Stomach (tissue), 9 donors: ENCODE data around the gene BORCS8. TPM values are rescaled to one million over a fixed set of nuclear protein-coding genes. Genes with fewer than 3 reads are reported as not detected.
A peak's percentile ranks its signal among the peaks of the same experiment; 100 is the strongest.

Experiments
- DNase-seq, 2 donors: peaks; one replicate each; pipeline versions ENCODE4 v3.0.0 to v3.0.0-alpha.2; 2013 to 2019
- H3K27ac ChIP-seq, 5 donors: fragments of 200-600 bp in 4 of 5; sonication (generic) in 4 of 5; one replicate each; pipeline ENCODE4 v1.5.1; 2013 to 2019; ENCODE audit warnings: mild to moderate bottlenecking in 1 of 5, moderate library complexity in 1 of 5
- H3K27me3 ChIP-seq, 3 donors: fragments of 200-600 bp; sonication (generic); one replicate each; pipeline ENCODE4 v1.5.1; 2017 to 2019; ENCODE audit warnings: mixed run types in 1 of 3
- H3K36me3 ChIP-seq, 4 donors: fragments of 200-600 bp; sonication (generic); 1 replicate in 3 of 4; 2 replicates in 1 of 4; pipeline ENCODE4 v1.5.1; 2016 to 2019
- H3K4me1 ChIP-seq, 4 donors: fragments of 200-600 bp; sonication (generic); one replicate each; pipeline ENCODE4 v1.5.1; 2016 to 2019
- H3K4me3 ChIP-seq, 4 donors: fragments of 200-600 bp; sonication (generic) in 3 of 4; one replicate each; pipeline ENCODE4 v1.5.1; 2016 to 2019; ENCODE audit warnings: mild to moderate bottlenecking in 1 of 4
- H3K9me3 ChIP-seq, 4 donors: fragments of 200-600 bp; sonication (generic); one replicate each; pipeline ENCODE4 v1.5.1; 2016 to 2019
- EP300 ChIP-seq: sonication (generic); formaldehyde crosslinking; IDR thresholded peaks from one replicate; pipeline ENCODE4 v1.6.1; 2017; ENCODE audit warnings: antibody characterized with exemption
- POLR2A ChIP-seq, 4 donors: fragments of 450-650 bp; IDR thresholded peaks; one replicate each; pipeline ENCODE4 v1.6.1; 2016; ENCODE audit warnings: antibody characterized with exemption in 4 of 4, control low read depth in 2 of 4, mild to moderate bottlenecking in 1 of 4, moderate library complexity in 1 of 4
- POLR2AphosphoS5 ChIP-seq, 3 donors: sonication (generic); formaldehyde crosslinking; IDR thresholded peaks; one replicate each; pipeline ENCODE4 v1.6.1; 2016; ENCODE audit warnings: antibody characterized with exemption in 3 of 3
- WGBS, 5 donors: extraction: QIAGEN DNeasy Blood & Tissue Kit in 3 of 5; methylation state at CpG; one replicate each; pipeline versions ENCODE4 v1.1.5 to v1.1.7; 2013 to 2018; 5-methylcytosine and 5-hydroxymethylcytosine counted together
- intact Hi-C: fragments of 100-400 bp; cut with DNase I; formaldehyde crosslinking; loops from one replicate; pipeline ENCODE4 v1.15.1; 2023; ENCODE audit warnings: low total_unique reads
- polyA plus RNA-seq, 3 donors: library from polyadenylated mRNA; stranded (reverse); fragments of 200-250 nt; gene quantifications; one replicate each; pipeline ENCODE4 v1.2.3, GENCODE V29; 2013
- total RNA-seq, 5 donors: library from RNA; depleted of rRNA; stranded (reverse); fragments of >200 nt; gene quantifications; one replicate each; pipeline versions ENCODE4 v1.1.0 to v1.2.3, GENCODE V29; 2014 to 2016
- TF ChIP-seq, protein P1 (sequence below), 7 experiments: fragments of 450-650 bp in 4 of 7; fragments of 200-600 bp in 3 of 7; sonication (generic) in 3 of 7; IDR thresholded peaks; one replicate each; pipeline ENCODE4 v1.5.1; 2016 to 2019; ENCODE audit warnings: antibody characterized with exemption in 7 of 7, control low read depth in 2 of 7, mild to moderate bottlenecking in 1 of 7
- donor health status: healthy with polysubstance abuse.
- donor health status: Bipolar disorder and iron deficiency.
- donor health status: healthy.

The BORCS8 gene
- total and polyA plus RNA-seq, 8 donors = 8.3 to 96.9 (median 28.1) TPM

- Histone ChIP-seq H3K4me1 (peaks cover 4 to 24% (median 15%) of the 10 kb centered on the region in 4 donors), H3K27me3 (no peaks in the 10 kb centered on the region), H3K27ac (no peak overlapping the region), H3K9me3 (no peaks in the 10 kb centered on the region), H3K36me3 (peaks cover 0 to 10% (median 8%) of the 10 kb centered on the region in 4 donors), H3K4me3 (no peak overlapping the region)
- 74 to 86% (median 77%) methylated on average over 12 of the region's 12 CpGs for WGBS, 5 donors
- no peak for DNase-seq
- intact Hi-C loops = no loop called here
- TF ChIP-seq POLR2A (IDR thresholded peaks at IDR 0.05) (no peak), POLR2AphosphoS5 (IDR thresholded peaks at IDR 0.05) (no peak), EP300 (no peak)
- TF ChIP-seq, protein P1, sequence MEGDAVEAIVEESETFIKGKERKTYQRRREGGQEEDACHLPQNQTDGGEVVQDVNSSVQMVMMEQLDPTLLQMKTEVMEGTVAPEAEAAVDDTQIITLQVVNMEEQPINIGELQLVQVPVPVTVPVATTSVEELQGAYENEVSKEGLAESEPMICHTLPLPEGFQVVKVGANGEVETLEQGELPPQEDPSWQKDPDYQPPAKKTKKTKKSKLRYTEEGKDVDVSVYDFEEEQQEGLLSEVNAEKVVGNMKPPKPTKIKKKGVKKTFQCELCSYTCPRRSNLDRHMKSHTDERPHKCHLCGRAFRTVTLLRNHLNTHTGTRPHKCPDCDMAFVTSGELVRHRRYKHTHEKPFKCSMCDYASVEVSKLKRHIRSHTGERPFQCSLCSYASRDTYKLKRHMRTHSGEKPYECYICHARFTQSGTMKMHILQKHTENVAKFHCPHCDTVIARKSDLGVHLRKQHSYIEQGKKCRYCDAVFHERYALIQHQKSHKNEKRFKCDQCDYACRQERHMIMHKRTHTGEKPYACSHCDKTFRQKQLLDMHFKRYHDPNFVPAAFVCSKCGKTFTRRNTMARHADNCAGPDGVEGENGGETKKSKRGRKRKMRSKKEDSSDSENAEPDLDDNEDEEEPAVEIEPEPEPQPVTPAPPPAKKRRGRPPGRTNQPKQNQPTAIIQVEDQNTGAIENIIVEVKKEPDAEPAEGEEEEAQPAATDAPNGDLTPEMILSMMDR (IDR thresholded peaks at IDR 0.05) = no peak
Measured at GRCh38 chr19:19142347-19142746, 49.6 kb downstream of the BORCS8 start.

DNA sequence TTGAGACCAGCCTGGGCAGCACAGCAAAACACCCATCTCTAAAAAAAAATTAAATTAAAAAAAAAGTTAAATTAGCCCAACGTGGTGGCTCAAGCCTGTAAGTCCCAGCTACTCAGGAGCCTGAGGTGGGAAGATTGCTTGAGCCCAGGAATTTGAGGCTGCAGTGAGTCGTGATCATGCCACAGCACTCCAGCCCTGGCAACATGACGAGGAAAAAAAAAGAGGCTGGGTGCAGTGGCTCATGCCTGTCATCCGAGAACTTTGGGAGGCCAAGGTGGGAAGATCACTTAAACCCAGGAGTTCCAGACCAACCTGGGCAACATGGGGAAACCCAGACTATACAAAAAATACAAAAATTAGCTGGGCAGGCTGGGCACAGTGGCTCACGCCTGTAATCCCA is 51.5 kb downstream of the BORCS8 start:
- Histone ChIP-seq H3K27ac (no peak overlapping the region), H3K4me1 (peaks cover 7 to 20% (median 16%) of the 10 kb centered on the region in 4 donors), H3K36me3 (no peaks in the 10 kb centered on the region), H3K9me3 (no peaks in the 10 kb centered on the region), H3K4me3 (no peak overlapping the region), H3K27me3 (no peaks in the 10 kb centered on the region)
- 52 to 62% (median 61%) methylated on average over 5 of the region's 5 CpGs for WGBS, 5 donors
- TF ChIP-seq POLR2AphosphoS5 (IDR thresholded peaks at IDR 0.05) = no peak
- TF ChIP-seq EP300 = no peak
- TF ChIP-seq, protein P1 (IDR thresholded peaks at IDR 0.05) = no peak
- no peak for TF ChIP-seq POLR2A (IDR thresholded peaks at IDR 0.05)
- no peak for DNase-seq
- intact Hi-C loops = no loop called here

DNA sequence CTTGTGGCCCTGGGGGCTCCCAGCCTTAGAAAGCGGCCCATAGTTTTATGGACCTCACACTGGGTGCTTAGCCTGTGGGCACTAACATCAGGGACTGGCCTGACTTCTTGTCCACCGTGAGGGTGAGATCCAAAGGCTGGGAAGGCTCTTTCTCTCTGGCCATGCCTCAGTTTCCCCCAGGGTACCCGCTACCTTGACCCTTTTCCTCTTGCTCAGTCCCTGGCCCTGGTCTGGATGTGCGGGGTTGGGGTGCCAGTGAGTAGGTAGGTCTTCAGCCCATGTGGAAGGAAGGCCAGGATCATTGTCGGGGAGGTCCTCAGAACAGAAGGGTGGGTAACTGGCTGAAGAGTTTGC is 52.1 kb downstream of the BORCS8 start:
- Histone ChIP-seq H3K4me3 (no peak overlapping the region), H3K4me1 (peaks cover 7 to 23% (median 17%) of the 10 kb centered on the region in 4 donors), H3K27me3 (no peaks in the 10 kb centered on the region), H3K36me3 (no peaks in the 10 kb centered on the region), H3K27ac (no peak overlapping the region), H3K9me3 (no peaks in the 10 kb centered on the region)
- WGBS, 5 donors = 35 to 43% (median 39%) methylated on average over 4 to 5 of the region's 5 CpGs
- intact Hi-C loops = loop anchor here (10.0 kb wide), 1 partner anchor 85 kb away; no protein-coding TSS in a partner anchor
- no peak for DNase-seq
- TF ChIP-seq POLR2AphosphoS5 (IDR thresholded peaks at IDR 0.05) (no peak), EP300 (no peak), POLR2A (IDR thresholded peaks at IDR 0.05) (no peak)
- TF ChIP-seq, protein P1 (IDR thresholded peaks at IDR 0.05) = no peak

DNA sequence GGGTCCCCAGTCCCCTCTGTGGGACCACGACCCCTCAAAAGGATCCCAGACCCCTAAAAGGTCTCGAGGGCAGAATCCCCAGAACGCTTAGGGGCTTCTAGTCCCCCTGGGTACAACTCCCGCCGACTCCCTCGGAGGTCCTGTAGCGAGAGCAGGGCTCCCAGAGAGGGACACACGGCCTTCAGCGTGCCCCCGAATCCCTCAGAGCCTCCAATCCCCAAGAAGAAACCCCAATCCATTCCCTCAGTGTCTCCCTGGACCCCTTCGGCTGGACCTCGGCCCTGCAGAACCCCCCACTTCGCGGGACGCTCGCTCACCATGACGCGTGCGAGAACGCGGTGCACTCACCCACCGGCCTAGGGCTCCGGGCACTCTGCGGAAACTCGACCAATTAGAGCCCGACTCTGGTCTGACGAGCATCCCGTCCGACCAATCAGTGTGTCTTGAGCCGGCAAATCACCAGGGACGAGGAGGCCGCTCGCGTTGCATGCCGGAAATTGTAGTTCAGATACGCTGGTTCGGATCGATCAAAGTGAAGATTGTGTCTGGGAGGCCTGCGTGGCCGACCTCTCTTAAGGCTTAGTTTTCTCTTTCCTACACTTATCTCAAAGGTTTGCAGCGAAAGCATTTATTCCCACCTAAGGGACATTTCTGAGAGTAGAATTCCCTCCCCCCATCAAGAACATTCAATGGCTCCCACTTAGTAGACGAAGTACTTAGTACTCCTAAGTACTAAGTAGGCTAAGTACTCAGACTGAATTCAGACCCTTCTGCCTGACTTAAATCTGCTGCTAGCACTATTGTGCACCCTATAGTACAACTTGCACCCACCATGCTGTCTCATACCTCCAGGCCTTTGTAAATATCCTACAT is 53.6 kb downstream of the BORCS8 start, which contains the start of gene TMEM161A:
TSS of gene TMEM161A (minus strand) at position 370 of the 873 bp plus-strand sequence. CDS start at position 320, 50 bp downstream.
- Histone ChIP-seq H3K4me3 (peak within 1 kb of the TSS; percentile 60 to 84 (median 69)), H3K27ac (peak within 1 kb of the TSS; percentile 48 to 86 (median 82)), H3K9me3 (no peaks in the 10 kb centered on the region), H3K27me3 (no peaks in the 10 kb centered on the region), H3K36me3 (peaks cover 0 to under 1% (median 0%) of the 10 kb centered on the region in 4 donors), H3K4me1 (peaks cover 7 to 28% (median 20%) of the 10 kb centered on the region in 4 donors)
- intact Hi-C loops = loop anchor here (10.0 kb wide), 1 partner anchor 84 kb away; no protein-coding TSS in a partner anchor
- DNase-seq = peak; percentile 99
- WGBS, 5 donors = 2 to 3% (median 3%) methylated on average over 35 to 42 of the region's 42 CpGs
- TF ChIP-seq, protein P1 (IDR thresholded peaks at IDR 0.05) = no peak
- TF ChIP-seq POLR2AphosphoS5 (IDR thresholded peaks at IDR 0.05) (peak; percentile 11 to 86 (median 86)), EP300 (no peak), POLR2A (IDR thresholded peaks at IDR 0.05) (no peak)
